Esophagus muscularis mucosa (tissue), 4 donors: ENCODE measurements around the gene PNPLA1. TPM values are rescaled to one million over a fixed set of nuclear protein-coding genes. Genes with fewer than 3 reads are reported as not detected.
"Not testable (repeated sequence)": the region's sequence is repeated elsewhere in the genome, so short reads cannot be mapped to it uniquely, and the experiment has no call there.

Source experiments
- DNase-seq: peaks from one replicate; pipeline ENCODE4 v3.0.0-alpha.2; 2017; ENCODE audit errors: extremely low spot score
- H3K27ac ChIP-seq, 4 donors: fragments of 200-600 bp; sonication (generic); replicated peaks in 1 of 4; 1 replicate in 3 of 4; 2 replicates in 1 of 4; pipeline ENCODE4 v1.5.1; 2016 to 2019; ENCODE audit warnings: mild to moderate bottlenecking in 1 of 4
- H3K27me3 ChIP-seq, 4 donors: fragments of 200-600 bp; sonication (generic); one replicate each; pipeline versions ENCODE4 v1.5.1 to v1.6.0; 2016 to 2019
- H3K36me3 ChIP-seq, 4 donors: fragments of 200-600 bp; sonication (generic); one replicate each; pipeline ENCODE4 v1.5.1; 2016 to 2019
- H3K4me1 ChIP-seq, 4 donors: fragments of 200-600 bp; sonication (generic); one replicate each; pipeline ENCODE4 v1.5.1; 2016 to 2019
- H3K4me3 ChIP-seq, 4 donors: fragments of 200-600 bp; sonication (generic); 1 replicate in 2 of 4; 2 replicates in 2 of 4; pipeline ENCODE4 v1.5.1; 2016 to 2019; ENCODE audit warnings: mild to moderate bottlenecking in 4 of 4, moderate library complexity in 1 of 4
- H3K9me3 ChIP-seq, 4 donors: fragments of 200-600 bp; sonication (generic); 1 replicate in 3 of 4; 2 replicates in 1 of 4; pipeline ENCODE4 v1.5.1; 2016 to 2019
- EP300 ChIP-seq: sonication (generic); formaldehyde crosslinking; IDR thresholded peaks from one replicate; pipeline ENCODE4 v1.6.1; 2017; ENCODE audit warnings: antibody characterized with exemption
- POLR2A ChIP-seq: fragments of 450-650 bp; IDR thresholded peaks from one replicate; pipeline ENCODE4 v1.6.1; 2017; ENCODE audit warnings: antibody characterized with exemption, moderate library complexity, mild to moderate bottlenecking, low read depth
- POLR2AphosphoS5 ChIP-seq, 2 donors: sonication (generic); formaldehyde crosslinking; IDR thresholded peaks; one replicate each; pipeline ENCODE4 v1.6.1; 2017; ENCODE audit warnings: antibody characterized with exemption in 2 of 2
- WGBS: methylation state at CpG from one replicate; pipeline ENCODE4 v1.1.5; 2018; 5-methylcytosine and 5-hydroxymethylcytosine counted together
- intact Hi-C: fragments of 100-400 bp; cut with DNase I; formaldehyde crosslinking; loops from one replicate; pipeline ENCODE4 v1.15.1; 2023
- total RNA-seq, 4 donors: library from RNA; depleted of rRNA; stranded (reverse); fragments of >200 nt; gene quantifications; one replicate each; pipeline versions ENCODE4 v1.1.0 to v1.2.1, GENCODE V29; 2016
- TF ChIP-seq, protein P1 (sequence below), 3 experiments: fragments of 200-600 bp in 2 of 3; fragments of 450-650 bp in 1 of 3; sonication (generic) in 2 of 3; IDR thresholded peaks; one replicate each; pipeline ENCODE4 v1.5.1; 2017 to 2019; ENCODE audit warnings: antibody characterized with exemption in 3 of 3, mild to moderate bottlenecking in 2 of 3, moderate library complexity in 1 of 3

PNPLA1 gene
- total RNA-seq, 4 donors from 2014 or later: 0.33 TPM; not detected in 3

DNA sequence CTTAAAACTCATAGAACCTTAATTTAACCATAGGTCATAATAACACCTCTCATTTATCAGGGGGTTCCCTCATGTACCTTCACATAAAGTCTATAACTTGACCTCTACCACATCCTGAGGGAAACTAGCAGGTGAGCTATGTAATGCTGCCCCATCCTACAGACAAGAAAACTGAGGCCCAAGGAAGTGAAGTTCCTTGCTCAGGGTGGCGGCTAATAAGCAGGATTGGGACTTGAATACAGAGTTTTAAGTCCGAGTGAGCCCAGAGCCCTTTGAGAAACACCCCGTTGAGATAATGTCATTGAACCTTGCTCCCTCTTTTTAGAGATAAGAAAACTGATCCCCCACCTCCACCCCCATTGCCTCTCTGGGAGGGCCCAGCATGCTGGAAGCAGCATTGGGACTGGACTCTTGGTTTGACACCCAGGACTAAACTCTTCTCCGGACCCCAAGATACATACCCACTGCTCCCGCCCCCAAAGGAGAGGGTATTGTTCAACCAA, 66.4 kb downstream of the PNPLA1 start:
- Histone ChIP-seq H3K4me3 (no peak overlapping the region), H3K9me3 (no peaks in the 10 kb centered on the region), H3K36me3 (no peaks in the 10 kb centered on the region), H3K27me3 (peaks cover 0 to 50% (median 2%) of the 10 kb centered on the region in 4 donors), H3K4me1 (peaks cover 8 to 19% (median 13%) of the 10 kb centered on the region in 4 donors), H3K27ac (no peak overlapping the region)
- WGBS: 93% methylated on average over 5 of the region's 5 CpGs
- intact Hi-C loops: no loop called here
- TF ChIP-seq EP300 (no peak), POLR2AphosphoS5 (IDR thresholded peaks at IDR 0.05) (no peak), POLR2A (no peak)
- TF ChIP-seq, protein P1, sequence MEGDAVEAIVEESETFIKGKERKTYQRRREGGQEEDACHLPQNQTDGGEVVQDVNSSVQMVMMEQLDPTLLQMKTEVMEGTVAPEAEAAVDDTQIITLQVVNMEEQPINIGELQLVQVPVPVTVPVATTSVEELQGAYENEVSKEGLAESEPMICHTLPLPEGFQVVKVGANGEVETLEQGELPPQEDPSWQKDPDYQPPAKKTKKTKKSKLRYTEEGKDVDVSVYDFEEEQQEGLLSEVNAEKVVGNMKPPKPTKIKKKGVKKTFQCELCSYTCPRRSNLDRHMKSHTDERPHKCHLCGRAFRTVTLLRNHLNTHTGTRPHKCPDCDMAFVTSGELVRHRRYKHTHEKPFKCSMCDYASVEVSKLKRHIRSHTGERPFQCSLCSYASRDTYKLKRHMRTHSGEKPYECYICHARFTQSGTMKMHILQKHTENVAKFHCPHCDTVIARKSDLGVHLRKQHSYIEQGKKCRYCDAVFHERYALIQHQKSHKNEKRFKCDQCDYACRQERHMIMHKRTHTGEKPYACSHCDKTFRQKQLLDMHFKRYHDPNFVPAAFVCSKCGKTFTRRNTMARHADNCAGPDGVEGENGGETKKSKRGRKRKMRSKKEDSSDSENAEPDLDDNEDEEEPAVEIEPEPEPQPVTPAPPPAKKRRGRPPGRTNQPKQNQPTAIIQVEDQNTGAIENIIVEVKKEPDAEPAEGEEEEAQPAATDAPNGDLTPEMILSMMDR (IDR thresholded peaks at IDR 0.05): no peak
- DNase-seq: no peak

GRCh38 chr6:36336779-36337241, 67.0 kb downstream of the PNPLA1 start, which contains the start of gene BNIP5:
Gene BNIP5 (minus strand): TSS chr6:36336888. CDS start chr6:36330690, 6,198 bp downstream.
- Histone ChIP-seq H3K4me3 (no peak within 1 kb of the TSS), H3K4me1 (peaks cover 10 to 20% (median 14%) of the 10 kb centered on the region in 4 donors), H3K36me3 (no peaks in the 10 kb centered on the region), H3K27ac (no peak within 1 kb of the TSS), H3K27me3 (peaks cover 0 to 55% (median 2%) of the 10 kb centered on the region in 4 donors), H3K9me3 (no peaks in the 10 kb centered on the region)
- no peak for DNase-seq
- 83% methylated on average over 3 of the region's 3 CpGs for WGBS
- TF ChIP-seq EP300 (no peak), POLR2A (no peak), POLR2AphosphoS5 (IDR thresholded peaks at IDR 0.05) (no peak)
- TF ChIP-seq, protein P1 (IDR thresholded peaks at IDR 0.05): no peak
- intact Hi-C loops: no loop called here

DNA sequence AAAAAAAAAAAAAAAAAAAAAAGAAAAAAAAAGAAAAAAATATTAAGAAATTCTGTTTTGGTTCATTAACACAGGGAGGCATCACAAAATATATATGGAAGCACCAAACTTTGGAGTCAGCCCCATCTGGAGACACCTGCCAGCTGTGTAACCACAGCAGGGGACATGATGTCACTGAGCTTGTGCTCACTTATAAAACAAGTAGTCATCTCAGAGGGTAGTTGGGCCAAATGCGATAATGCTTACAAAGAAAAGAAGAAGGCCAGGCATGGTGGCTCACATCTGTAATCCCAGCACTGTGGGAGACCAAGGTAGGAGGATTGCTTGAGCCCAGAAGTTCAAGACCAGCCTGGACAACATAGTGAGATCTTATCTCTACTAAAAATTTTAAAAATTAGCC, 68.0 kb downstream of the PNPLA1 start:
- H3K4me1 ChIP-seq: peaks cover 10 to 20% (median 14%) of the 10 kb centered on the region in 4 donors
- WGBS: 95% methylated on average over 1 of the region's 1 CpG
- intact Hi-C loops: no loop called here

DNA sequence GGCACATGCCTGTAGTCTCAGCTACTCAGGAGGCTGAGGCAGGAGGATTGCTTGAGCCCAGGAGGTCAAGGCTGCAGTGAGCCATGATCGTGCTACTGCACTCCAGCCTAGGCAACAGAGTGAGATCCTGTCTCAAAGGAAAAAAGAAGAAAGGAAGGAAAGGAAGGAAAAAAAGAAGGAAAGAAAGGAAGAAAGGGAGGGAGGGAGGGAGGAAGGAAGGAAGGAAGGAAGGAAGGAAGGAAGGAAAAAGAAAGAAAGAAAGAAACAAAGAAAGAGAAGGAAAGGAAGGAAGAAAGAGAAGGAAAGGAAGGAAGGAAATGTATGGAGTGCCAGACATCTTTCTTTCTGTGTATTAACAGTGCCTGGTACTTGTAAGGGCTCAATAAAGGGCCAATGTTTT, 68.4 kb downstream of the PNPLA1 start:
- H3K4me3 ChIP-seq, intact Hi-C loops, DNase-seq, H3K9me3 ChIP-seq, H3K36me3 ChIP-seq, H3K27ac ChIP-seq: not testable (repeated sequence)
- Histone ChIP-seq H3K27me3 (peaks cover 0 to 57% (median 2%) of the 10 kb centered on the region in 4 donors), H3K4me1 (peaks cover 10 to 20% (median 14%) of the 10 kb centered on the region in 4 donors)
- WGBS: 83% methylated on average over 1 of the region's 1 CpG

More for the DNA sequence above, 68.0 kb downstream of the PNPLA1 start:
- H3K27me3 ChIP-seq: peaks cover 0 to 59% (median 2%) of the 10 kb centered on the region in 4 donors
- H3K36me3 ChIP-seq: no peaks in the 10 kb centered on the region
- no peak for DNase-seq
- no peak for TF ChIP-seq POLR2AphosphoS5 (IDR thresholded peaks at IDR 0.05)
- TF ChIP-seq, protein P1 (IDR thresholded peaks at IDR 0.05): no peak
- no peak overlapping the region for H3K4me3 ChIP-seq
- no peak overlapping the region for H3K27ac ChIP-seq
- no peaks in the 10 kb centered on the region for H3K9me3 ChIP-seq

GRCh38 chr6:36339146-36339545, 69.3 kb downstream of the PNPLA1 start:
- H3K27ac ChIP-seq: no peak overlapping the region
- H3K4me3 ChIP-seq: no peak overlapping the region
- no peaks in the 10 kb centered on the region for H3K36me3 ChIP-seq
- no peaks in the 10 kb centered on the region for H3K9me3 ChIP-seq
- H3K27me3 ChIP-seq: peaks cover 0 to 49% (median 2%) of the 10 kb centered on the region in 4 donors
- DNase-seq: no peak
- H3K4me1 ChIP-seq: peaks cover 10 to 15% (median 12%) of the 10 kb centered on the region in 4 donors
- intact Hi-C loops: no loop called here
- TF ChIP-seq POLR2A (no peak), POLR2AphosphoS5 (IDR thresholded peaks at IDR 0.05) (no peak), EP300 (no peak)
- TF ChIP-seq, protein P1 (IDR thresholded peaks at IDR 0.05): no peak
- WGBS: 78% methylated on average over 9 of the region's 12 CpGs
